CD1c-positive myeloid dendritic cell (primary cell): Measurements from ENCODE around the gene KPRP.

Source experiments
- DNase-seq: peaks from one replicate; pipeline ENCODE4 v3.0.0-alpha.2; 2016; ENCODE audit errors: extremely low spot score

KPRP gene

GRCh38 chr1:152770411-152770810 lies 12.6 kb downstream of the KPRP start:
- DNase-seq, result no peak

- DNase-seq, result no peak
Measured at GRCh38 chr1:152774875-152775274, 17.1 kb downstream of the KPRP start, which contains the start of gene LCE1F. Gene LCE1F, plus strand, starts transcription at chr1:152775140. Its CDS starts 1,232 bp downstream, at chr1:152776372.

GRCh38 chr1:152776361-152776760 lies 18.5 kb downstream of the KPRP start:
- no peak for DNase-seq

DNA sequence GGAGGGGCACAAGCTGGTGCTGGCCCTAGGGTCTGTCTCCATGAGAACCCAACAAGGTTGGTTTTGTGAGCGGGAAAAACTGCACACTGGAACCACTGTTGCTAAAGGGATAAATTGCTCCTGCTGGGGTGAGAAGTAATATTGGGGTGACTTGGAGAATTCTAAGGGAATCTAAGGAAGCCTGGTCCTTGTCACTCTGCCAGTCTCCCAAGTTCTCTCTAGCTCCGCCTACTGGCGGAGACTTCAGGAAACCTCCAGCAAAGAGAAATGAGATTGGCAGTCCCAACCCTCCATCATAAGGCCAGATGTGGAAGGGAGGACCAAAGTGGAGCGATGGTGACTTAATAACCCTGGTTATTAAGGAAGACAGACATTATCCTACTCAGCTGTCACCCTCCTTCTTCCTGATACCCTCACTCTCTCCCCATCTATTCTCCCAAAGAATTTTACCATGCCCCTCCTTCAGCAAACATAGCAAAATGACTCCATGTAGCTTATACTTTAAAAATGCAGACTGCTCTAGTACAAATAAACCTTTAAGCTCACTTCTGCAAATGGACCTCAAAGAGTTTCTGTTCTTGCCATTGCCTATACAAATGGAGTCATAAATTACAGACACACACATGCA lies 19.8 kb downstream of the KPRP start:
- DNase-seq, result no peak

DNA sequence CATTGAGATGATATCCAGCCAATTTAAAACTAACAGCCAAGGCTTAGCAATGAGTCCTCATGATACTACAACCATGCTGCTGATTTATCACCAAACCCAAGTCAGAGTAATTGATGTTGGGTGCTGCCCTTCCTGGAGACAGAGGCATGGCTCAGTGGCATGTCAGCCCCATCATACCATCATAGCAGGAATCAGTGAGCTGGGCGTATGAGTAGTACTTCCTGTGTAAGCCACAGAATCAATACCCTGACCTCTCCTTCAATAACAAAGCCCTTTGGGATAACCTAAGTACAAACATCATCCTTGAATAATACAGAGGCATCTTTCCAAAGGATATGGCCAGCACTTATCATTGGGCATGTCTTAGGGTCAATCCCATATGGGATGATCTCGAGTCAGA lies 25.3 kb downstream of the KPRP start:
- DNase-seq, result no peak

DNA sequence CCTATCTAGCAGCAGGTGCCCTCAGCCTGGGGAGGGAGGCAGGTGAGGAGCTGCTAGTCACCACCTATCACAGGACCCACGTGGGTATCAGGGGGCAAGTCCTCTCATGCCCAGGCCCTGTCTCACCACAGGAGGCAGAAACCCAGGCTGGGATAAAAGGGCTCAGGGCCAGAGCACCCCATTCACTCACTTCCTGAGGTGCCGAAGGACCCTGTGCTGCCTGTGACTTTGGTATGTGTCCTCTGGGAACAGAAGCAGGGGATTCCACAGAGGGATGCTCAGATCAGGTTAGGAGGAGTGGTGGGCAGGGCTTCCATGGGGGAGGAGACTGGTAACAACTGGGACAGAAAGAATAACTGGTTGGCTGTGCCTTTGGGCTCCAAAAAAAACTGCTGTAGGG lies 28.3 kb downstream of the KPRP start, which contains the start of gene LCE1E:
Gene LCE1E, plus strand, starts transcription at position 181 of the 400 bp plus-strand sequence. CDS start 1,043 bp downstream, outside the sequence.
- no peak for DNase-seq

DNA sequence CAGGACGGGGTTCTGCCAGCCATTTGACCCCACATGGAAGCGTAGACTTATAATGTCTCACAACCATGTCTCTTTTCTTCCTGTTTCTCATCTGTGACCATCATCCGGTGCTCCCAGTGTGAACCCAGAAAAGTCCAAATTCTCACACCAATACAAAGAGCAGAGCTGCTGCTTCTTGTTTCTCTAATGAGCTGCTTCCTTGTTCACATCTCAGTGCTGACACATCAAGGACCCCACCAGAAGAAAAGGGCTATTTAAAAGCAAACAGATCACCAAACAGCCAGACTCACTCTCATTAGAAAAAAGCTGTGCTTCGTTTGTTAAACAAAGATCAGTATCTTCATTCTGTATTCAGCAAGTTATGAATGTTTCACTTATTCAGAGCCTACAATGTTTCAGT lies 37.9 kb downstream of the KPRP start:
- no peak for DNase-seq

DNA sequence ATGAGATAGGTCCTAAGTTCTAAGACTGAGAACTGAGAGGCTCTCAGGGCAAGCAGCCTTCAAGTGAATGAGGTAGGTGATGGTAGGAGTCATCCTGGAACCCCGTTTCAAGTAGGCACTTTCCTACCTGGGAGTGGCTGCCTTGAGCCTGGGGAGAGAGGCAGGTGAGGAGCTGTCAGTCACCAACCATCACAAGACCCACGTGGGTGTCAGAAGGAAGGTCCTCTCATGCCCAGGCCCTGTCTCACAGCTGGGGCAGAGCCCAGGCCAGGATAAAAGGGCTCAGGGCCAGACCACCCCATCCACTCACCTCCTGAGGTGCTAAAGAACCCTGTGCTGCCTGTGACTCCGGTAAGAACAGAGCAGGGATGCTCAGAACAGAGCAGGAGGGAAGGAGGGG lies 38.6 kb downstream of the KPRP start, which contains the start of gene LCE1D:
Gene LCE1D, plus strand, starts transcription at position 301 of the 400 bp plus-strand sequence. CDS start 1,074 bp downstream, outside the sequence.
- no peak for DNase-seq

DNA sequence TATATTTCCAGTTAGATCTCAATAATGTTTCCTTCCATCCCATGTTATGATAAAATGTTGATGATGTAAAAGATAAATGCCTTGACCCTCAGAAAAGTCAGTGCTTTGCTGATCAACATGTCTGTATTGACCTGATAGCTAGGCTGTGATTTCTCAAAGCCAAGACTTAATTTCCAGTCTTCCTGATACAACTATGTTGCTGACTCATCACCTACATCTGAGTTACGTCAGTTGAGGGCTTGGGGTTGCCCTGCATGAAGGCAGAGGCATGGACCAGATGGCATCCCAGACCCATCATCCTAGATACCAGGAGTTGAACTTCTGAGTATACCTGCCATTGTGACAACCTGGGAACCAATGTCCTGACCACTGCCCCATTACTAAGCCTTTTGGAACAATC lies 43.5 kb downstream of the KPRP start:
- DNase-seq, result no peak

DNA sequence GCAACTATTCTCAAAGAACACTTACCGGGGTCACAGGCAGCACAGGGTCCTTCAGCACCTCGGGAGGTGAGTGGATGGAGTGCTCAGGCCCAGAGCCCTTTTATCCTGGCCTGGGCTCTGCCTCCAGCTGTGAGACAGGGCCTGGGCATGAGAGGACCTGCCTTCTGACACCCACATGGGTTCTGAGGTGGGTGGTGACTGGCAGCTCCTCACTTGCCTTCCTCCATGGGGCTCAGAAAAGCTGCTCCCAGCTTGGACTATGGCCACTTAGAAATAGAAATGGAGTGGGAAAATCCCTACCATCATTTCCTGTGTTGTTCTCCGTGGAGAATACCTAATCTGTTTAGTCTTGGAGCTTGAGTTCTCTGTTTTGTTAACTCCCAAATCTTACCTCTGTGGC lies 48.8 kb downstream of the KPRP start, which contains the start of gene LCE1C:
Gene LCE1C, minus strand, starts transcription at position 76 of the 400 bp plus-strand sequence. CDS start 1,173 bp downstream, outside the sequence.
- no peak for DNase-seq

DNA sequence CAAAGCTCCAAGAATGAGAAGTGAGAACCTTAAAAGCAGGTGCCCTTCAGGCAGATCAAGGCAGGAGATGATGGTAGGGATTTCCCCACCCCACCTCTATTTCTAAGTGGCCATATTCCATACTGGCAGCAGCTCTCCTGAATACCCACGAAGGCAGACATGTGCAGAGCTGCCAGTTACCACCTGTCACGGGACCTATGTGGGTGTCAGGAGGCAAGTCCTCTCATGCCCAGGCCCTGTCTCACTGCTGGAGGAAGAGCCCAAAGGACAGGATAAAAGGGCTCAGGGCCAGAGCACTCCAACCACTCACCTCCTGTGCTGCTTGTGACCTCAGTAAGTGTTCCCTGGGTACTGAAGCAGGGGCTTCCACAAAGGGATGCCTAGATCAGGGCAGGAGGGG lies 53.2 kb downstream of the KPRP start:
- no peak for DNase-seq
